Stromal cell of bone marrow (primary cell): ENCODE data around the gene BSPRY.
"Not testable (repeated sequence)": the region's sequence is repeated elsewhere in the genome, so short reads cannot be mapped to it uniquely, and the experiment has no call there.

Experiments
- DNase-seq: peaks from one replicate; pipeline ENCODE4 v3.0.0-alpha.2; 2012; ENCODE audit warnings: low read depth

Gene BSPRY

DNA sequence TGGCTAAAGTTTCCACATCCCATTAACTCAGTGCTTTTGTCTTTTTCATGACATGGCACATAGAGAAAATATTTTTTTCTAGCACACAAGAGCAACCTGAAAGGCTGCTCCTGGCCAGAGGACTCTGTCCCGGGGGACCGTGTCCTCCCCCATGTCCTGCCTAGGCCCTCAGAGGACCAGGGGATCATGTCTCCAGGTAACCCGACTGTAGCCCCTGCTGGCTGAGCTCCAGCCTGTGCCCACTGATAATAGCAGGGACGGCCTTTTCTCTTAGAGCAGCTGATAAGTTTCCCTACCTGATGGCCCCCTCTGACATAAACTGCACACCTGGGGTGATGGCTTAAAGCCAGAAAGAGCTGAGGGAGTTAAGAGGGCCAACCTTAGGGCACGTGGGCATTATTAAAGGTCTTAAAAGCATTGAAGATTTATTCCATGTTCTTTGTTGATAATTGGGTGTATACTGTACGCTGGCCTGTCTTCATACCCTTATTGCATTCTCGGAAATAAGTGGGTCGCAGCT is 21.5 kb downstream of the BSPRY start:
- DNase-seq, result no peak

DNA sequence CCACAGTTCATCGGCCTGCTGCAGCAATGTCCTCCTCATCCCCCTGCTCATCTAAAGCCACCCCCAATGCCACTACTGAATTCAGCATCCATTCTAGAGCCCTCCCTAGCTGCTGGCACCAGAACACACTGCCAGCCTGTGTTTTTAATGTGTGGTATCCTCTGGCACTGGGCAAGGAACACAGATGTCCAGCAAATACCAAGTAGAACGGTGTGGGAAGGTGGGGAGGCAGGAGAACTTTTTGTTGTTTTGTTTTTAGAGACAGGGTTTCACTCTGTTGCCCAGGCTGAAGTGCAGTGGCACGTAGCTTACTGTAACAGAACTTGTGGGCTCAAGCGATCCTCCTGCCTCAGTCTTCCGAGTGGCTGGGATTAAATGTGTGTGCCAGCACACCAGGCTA is 22.7 kb downstream of the BSPRY start:
- no peak for DNase-seq

DNA sequence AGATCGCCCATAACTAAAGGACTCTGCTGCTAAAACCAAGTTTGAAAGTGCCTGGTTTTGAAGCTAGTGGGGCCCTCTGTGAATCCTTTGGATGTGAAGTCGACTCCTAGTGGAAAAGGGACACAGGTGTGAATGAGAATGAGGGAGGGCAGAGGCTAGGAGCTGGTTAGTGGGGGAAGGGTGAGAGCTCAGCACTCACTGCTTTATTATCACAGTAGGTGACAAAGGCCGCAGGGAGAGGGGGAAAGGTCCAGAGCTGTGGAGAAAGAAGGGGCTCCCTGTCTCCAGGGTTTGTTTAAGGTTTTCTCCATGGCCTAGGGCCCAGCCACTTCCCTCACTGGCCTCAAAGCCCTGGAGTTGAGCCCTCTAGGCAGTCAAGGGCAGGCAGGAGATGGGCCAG is 23.9 kb downstream of the BSPRY start:
- no peak for DNase-seq

DNA sequence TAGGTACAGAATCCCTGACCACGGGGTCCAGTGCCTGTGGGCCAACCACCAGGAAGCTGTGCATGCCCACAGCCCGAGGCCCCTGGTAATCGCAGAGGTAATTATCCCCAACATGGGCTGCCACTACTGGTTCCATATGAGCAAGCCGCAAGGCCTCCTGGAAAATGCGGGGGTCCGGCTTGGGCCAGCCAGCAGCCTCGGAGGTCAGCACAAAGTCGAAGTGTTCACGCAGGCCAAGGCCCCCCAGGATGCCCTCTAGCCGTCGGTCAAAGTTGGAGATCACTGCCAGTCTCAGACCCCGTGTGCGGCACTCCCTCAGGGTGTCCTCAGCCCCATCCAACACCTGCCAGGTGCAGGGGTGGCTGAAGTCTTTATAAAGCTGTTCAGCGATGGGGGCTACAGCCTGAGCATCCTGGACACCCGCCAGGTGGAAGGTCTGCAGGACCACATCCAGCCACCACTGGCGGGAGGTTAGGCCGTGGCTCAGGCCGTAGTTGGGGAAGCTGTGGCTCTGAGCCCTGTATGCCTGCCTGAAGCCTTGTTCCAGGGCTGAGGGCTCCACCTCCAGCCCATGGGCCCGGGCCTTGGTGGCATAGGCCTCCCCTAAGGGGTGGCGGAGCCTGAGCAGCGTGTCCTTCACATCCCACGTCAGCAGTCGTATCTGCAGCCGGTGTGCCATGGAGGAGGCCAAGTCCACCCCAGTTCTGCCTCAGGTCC is 24.5 kb downstream of the BSPRY start:
- DNase-seq, result no peak

DNA sequence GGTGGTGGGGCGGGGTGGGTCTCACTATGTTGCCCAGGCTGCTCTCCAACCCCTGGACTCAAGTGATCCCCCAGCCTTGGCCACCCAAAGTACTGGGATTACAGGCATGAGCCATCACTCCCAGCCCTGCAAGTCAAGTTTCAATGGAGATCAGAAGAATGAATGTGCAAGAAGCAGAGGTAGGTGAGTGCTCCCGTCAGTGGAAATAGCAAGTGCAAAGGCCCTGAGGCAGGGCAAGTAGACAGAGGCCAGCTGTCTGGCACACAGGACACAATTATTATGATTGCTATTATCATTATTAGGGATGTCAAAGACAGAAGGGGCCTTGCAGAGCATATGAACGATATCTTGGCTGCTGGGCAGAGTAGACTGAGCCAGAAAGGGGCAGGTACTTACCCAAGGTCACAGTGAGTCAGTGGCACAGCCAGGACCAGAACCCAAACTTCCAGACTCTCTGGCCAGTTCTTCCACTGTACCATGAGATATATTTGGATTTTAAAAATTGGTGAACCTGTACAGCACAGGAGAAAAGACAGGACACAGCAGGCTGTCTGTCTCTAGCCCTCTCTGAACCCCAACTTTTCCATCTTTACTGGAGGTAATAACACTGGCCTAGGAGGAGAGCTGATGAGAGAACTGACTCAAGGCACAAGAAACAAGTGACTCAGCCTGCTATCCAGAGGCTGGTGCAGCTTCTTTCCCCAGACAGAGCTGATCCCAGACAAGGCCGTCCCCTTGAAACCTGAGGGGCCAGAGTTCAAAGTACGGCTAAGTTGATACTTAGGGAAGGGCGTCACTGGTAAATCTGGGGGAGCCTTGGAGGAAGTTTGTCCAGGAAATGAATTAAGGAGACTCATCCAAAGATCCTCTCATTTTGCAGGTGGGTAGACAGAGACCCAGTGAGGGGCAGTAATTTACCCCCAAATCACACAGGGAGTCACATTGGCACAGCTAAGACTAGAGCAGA is 26.0 kb downstream of the BSPRY start:
- DNase-seq, result no peak

DNA sequence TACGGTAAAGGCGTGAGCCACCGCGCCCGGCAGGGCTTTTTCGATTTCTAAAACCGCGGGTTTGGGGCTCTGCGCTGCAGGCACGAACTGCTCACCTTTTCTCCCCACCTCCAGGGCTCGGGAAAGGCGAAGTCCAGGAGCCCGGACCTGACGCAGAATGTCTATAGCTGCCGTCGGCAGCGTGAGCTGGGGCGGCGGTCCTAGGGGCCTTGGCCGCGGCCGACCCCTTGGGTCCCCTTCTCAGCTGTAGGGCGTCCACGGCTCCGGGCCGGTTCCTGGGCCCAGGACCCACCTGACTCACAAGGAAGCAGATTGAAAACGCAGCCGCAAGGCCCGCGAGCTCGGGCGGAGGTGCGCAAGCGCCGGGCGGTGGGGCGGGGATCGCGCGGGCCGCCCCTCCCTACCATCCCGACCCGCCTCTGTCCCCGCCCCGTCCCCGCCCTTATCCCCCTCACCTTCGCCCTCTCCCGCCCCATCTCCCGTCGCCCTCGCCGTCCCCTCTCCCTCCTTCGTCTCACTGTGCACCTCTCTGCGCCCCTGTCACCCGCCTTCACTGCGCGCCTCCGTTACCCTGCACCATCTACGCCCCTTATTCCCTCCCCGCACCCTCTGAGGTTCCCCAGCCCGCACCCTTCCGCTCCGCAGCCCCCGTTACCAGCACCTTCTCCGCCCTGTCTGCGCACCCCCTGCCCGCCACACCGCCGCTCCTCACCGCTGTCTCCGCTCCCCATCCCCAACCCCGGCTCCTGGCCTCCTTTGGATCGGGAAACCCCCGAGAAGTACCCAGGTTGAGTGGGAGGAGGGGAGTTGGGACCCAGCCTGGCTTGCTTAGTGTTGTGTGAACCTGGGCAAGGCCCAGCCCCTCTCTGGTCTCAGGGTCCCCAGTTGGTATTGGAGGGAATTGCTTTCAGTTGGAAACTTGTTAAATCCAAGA is 27.6 kb downstream of the BSPRY start, which contains the start of gene HDHD3:
Gene HDHD3, minus strand, starts transcription at position 353 of the 934 bp plus-strand sequence. CDS start 2,632 bp downstream, outside the sequence.
- DNase-seq, result peak; percentile 57

DNA sequence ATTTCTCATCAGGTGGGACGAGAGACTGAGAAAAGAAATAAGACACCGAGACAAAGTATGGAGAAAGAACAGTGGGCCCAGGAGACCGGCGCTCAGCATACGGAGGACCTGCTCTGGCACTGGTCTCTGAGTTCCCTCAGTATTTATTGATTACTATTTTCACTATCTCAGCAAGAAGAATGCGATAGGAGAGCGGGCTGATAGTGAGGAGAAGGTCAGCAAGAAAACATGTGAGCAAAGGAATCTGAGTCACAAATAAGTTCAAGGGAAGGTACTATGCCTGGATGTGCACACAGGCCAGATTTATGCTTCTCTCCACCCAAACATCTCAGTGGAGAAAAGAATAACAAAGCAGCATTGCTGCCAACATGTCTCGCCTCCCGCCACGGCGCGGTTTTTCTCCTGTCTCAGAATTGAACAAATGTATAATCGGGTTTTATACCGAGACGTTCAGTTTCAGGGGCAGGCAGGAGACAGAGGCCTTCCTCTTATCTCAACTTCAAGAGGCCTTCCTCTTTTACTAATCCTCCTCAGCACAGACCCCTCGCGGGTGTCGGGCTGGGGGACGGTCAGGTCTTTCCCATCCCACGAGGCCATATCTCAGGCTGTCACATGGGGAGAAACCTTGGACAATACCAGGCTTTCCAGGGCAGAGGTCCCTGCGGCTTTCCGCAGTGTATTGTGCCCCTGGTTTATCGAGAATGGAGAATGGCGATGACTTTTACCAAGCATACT is 29.9 kb downstream of the BSPRY start:
- not testable (repeated sequence) for DNase-seq

DNA sequence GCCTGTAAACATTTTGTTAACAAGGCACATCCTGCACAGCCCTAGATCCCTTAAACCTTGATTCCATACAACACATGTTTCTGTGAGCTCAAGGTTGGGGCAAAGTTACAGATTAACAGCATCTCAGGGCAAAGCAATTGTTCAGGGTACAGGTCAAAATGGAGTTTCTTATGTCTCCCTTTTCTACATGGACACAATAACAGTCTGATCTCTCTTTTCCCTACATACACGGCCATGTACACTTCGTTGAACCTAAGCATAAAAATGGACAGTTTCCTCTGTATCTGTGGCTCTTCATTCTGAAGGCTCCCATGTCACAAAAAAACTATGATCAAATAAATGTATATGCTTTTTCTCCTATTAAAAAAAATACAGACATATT is 30.5 kb downstream of the BSPRY start:
- DNase-seq, result not testable (repeated sequence)

DNA sequence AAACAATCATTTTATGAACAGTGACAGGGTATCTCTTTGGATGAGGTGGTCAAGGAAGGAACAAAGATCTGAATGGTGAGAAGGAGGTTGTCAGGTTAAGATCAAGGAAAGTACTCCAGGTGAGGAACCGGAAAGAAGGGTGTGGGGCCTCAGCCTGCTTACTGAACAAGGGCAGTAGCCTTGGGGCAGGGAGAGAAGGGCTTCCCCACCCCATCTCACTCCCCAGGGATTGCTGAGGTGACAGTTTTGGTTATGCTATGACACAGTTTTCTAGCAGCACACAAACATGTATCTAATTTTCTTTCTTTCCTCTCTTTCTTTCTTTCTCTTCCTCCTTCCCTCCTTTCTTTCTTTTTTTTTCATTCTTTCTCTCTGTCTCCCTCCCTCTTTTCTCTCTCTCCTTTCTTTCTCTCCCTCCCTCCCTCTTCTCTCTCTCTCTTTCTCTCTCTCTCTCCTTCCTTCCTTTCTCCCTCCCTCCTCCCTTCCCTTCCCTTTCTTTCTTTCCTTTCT is 31.6 kb downstream of the BSPRY start:
- DNase-seq, result no peak

DNA sequence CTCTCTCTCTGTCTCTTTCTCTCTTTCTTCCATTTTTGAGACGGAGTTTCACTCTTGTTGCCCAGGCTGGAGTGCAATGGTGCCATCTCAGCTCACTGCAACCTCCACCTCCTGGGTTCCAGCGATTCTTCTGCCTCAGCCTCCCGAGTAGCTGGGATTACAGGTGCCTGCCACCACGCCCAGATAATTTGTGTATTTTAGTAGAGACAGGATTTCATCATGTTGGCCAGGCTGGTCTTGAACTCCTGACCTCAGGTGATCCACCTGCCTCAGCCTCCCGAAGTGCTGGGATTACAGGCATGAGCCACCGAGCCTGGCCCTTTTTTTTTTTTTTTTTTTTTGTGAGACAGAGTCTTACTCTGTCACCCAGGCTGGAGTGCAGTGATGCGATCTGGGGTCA is 32.1 kb downstream of the BSPRY start:
- DNase-seq, result not testable (repeated sequence)

DNA sequence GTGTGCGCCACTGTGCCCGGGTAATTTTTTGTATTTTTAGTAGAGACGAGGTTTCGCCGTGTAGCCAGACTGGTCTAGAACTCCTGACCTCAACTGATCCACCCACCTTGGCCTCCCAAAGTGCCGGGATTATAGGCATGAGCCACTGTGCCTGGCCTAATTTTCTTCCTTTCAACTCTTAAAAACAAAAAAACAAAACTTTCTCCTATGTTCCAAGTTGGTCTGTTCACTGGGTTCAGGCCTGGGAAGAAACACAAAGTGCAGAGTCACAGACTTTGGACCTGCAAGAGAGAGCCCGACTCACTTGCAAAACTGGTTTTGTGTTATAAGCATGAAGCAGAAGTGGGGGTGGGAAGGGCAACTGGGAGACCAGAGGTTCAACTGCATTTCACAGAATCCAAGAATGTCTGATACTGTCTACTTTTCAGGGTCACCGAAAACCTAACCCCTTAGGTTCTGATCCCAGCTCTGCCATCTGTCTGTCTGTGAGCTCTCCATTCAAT is 32.6 kb downstream of the BSPRY start:
- DNase-seq, result no peak

DNA sequence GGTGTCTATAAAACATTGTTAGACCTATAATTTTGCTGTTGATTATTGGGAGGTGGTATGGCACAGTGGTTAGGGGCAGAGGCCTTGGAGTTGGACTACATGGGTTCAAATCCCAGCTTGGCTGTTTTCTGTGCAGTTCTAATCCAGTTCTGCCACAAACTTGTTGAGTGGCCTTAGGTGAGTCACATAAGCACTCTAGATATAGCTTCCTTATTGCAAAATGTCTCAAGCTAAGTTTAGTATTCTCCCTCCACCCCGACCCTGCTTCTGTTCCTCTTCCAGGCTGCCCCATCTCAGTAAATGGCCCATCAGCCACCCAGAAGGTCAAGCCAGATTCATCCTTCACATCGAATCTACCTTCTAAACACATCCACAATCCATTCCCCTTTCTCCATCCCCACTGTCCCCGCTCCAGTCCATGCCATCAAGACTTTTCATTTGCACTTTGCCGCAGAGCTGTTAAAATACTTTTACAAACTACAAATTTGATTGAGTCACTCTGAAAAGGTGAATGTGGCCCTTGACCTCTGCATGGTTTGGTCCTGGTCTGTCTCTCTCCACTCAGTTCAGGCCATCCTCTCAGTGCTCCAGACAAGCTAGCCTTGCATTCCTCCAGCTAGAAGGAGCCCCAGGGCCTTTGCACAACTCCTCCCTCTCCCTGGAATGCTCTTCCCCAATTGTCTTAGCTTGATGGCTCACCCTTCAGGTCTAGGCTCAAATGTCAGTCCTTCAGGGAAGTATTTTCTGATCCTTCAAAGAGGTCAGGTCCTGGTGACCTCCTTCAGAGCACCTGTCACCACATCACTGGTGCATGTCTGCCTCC is 37.4 kb downstream of the BSPRY start:
- no peak for DNase-seq

DNA sequence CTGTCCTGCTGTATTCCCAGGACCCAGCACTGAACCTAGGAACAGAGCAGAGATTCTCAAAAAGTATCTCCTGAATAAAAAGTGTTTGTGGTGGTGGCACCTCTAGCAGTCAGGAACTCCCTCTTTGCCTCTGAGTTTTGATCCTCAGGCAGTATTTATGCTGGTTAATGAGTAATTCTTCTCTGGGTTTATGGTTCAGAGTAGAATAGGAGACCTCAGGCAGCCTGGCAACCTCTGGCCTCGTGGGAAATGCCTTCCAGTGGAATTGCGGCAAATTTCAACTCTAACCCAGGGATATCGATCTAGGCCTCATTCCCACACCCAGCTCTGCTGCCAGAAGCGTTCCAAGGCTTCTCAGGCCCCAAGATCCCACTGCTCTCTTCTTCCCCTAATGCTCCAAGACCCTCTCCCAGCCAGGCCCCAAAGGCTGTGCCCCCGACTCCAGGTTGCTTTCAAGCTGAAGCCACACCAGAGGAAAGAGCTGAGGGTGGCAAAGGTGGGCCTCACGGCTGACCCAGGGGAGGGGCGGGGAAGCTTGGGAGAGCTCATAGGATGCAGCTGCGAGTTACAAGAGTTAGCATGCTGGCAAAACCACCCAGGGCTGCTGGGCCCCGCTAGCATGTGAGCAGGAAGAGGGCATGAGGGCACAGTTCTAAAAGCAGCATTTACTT is 38.4 kb downstream of the BSPRY start:
- no peak for DNase-seq

DNA sequence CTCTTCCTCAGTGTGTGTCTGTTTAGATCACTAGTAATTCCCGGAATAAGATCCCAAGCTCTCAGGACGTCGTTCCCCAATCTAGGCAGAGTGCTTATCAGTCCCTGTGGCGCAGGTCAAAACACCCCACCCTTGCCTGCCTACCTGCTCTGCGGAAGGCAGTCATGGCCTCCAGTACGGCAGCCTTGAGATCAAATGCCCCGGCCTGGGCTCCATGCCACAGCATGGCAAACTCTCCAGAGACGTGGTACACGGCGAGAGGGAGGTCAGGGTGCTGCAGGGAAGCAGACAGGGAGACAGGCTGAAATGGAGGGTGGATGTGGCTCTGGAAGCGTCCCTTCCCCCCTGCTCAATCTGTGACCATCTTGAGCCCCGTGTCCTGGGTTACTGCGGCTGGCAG is 39.5 kb downstream of the BSPRY start:
- DNase-seq, result no peak

DNA sequence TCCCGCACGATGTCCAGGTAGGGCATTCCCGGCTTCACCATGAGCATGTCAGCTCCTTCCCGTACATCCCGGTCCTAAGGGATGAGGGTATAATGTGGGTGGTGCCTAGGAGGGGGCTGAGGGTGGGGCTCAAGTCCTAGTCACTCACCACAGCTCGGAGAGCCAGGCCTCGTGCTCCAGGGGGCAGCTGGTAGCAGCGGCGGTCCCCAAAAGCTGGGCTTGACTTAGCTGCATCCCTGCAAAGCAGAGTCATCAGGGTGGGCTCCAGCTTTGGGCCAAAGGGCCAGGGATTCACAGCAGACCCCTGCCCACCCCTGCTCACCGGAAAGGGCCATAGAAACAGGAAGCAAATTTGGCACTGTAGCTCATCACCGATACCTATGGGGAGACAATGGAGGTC is 40.1 kb downstream of the BSPRY start:
- no peak for DNase-seq

DNA sequence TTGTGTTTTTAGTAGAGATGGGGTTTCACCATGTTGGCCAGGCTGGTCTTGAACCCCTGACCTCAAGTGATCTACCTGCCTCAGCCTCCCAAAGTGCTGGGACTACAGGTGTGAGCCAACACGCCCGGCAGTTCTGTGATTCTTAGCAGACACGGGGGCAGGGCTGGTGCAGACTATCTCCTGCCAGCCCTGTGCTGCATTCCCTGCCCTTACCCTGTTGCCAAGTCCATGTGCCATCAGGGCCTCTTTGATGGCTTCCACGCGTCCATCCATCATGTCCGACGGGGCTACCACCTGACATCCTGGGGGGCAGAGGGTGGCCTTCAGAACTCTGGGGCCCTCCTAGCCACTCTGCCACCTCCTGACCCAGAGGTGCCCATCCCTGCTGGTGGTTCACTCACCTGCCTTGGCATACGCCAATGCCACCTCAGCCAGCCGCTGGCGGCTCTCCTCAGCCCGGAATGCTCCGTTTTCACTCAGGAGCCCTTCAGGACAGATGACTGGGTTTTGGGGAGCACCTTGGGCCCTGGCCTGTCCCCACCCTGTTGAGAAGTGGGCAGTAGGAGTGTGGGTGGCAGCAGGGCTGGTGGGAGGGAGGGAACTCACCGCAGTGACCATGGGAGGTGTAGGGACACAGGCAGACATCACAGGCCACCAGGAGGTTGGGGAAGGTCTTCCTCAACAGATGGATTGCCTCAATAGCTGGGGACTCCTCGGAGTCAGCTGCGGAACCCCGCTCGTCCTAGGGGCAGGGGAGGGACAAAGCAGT is 41.0 kb downstream of the BSPRY start:
- DNase-seq, result no peak

DNA sequence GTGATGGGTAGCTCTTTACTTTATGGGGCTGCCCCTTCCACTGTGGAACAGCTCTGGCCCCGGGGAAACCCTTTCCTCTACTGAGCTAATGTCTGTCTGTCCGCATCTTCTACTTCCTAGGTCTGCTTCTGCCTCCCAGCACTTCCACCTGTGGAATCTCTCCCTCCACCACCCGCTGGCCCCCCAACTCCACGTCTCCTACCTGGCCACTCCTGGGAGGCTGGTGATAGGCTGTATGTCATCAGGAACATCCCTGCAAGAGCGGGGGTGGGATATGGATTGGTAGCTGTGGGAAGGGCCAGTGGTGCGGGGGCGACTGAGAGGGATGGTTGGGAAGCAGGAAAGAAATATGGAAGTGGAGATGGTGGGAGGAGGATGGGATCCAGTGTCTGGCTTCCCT is 42.6 kb downstream of the BSPRY start:
- no peak for DNase-seq

DNA sequence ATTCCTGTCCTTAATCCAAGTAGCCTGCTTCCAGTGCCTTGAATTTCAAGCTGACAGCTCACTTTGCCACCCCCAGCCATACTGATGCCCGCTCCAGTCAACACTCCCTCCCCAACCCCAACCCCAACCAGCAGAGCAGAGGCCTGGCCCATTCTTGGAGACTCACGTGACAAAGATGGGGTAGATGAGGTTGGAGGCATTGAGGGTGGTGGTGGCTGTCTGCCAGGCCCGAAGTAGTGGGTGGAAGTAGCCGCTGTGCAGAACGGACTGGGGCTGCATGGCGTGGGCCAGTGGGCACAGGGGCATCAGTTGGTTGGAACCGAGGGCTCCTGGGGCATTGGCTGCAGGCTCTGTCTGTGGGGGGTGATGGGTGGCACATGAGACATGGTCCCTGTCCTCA is 43.9 kb downstream of the BSPRY start:
- no peak for DNase-seq
